Renal cortical epithelial cell (primary cell): Measurements from ENCODE around the gene OR14J1. TPM values are rescaled to one million over a fixed set of nuclear protein-coding genes. Genes with fewer than 3 reads are reported as not detected.
A peak's percentile ranks its signal among the peaks of the same experiment; 100 is the strongest.
"Not testable (repeated sequence)": the region's sequence is repeated elsewhere in the genome, so short reads cannot be mapped to it uniquely, and the experiment has no call there.

Experiments used
- DNase-seq: peaks from one replicate; pipeline ENCODE4 v3.0.0-alpha.2; 2011; ENCODE audit warnings: low read depth
- total RNA-seq: library from RNA; depleted of rRNA; stranded (reverse); fragments of >200 nt; gene quantifications from 2 replicates; pipeline ENCODE4 v1.2.3, GENCODE V29; 2014

The OR14J1 gene
- 0.05 TPM in 1 of 2 replicates, not detected in the other for total RNA-seq

- DNase-seq = no peak
These were observed at the start of gene OR14J1 for GRCh38 chr6:29301316-29301715. Gene OR14J1, plus strand, starts transcription at chr6:29301701. Its CDS starts 4,989 bp downstream, at chr6:29306690.

- DNase-seq = no peak
These were observed 49.8 kb upstream of the OR14J1 start for GRCh38 chr6:29251736-29252135.

- DNase-seq = no peak
These were observed 46.0 kb upstream of the OR14J1 start for GRCh38 chr6:29255530-29255929.

GRCh38 chr6:29259721-29260120, 41.8 kb upstream of the OR14J1 start:
- DNase-seq = no peak

- DNase-seq = no peak
These were observed 38.5 kb upstream of the OR14J1 start for GRCh38 chr6:29263001-29263400.

- peak; percentile 22 for DNase-seq
These were observed 7.0 kb upstream of the OR14J1 start for GRCh38 chr6:29294499-29294914.

GRCh38 chr6:29295181-29295585, 6.3 kb upstream of the OR14J1 start:
- DNase-seq = no peak

GRCh38 chr6:29295623-29296022, 5.9 kb upstream of the OR14J1 start:
- DNase-seq = no peak

GRCh38 chr6:29319931-29320330, 18.4 kb downstream of the OR14J1 start:
- no peak for DNase-seq

- DNase-seq = not testable (repeated sequence)
These were observed 21.8 kb downstream of the OR14J1 start for GRCh38 chr6:29323332-29323731.

- DNase-seq = no peak
These were observed 24.3 kb downstream of the OR14J1 start for GRCh38 chr6:29325777-29326176.

GRCh38 chr6:29332676-29333075, 31.2 kb downstream of the OR14J1 start:
- no peak for DNase-seq

- DNase-seq = no peak
These were observed 34.8 kb downstream of the OR14J1 start for GRCh38 chr6:29336269-29336668.

- DNase-seq = no peak
These were observed 43.9 kb downstream of the OR14J1 start for GRCh38 chr6:29345380-29345779.

GRCh38 chr6:29349348-29349747, 47.8 kb downstream of the OR14J1 start:
- DNase-seq = not testable (repeated sequence)

GRCh38 chr6:29354980-29355379, 53.5 kb downstream of the OR14J1 start:
- DNase-seq = no peak

- DNase-seq = no peak
These were observed 54.1 kb downstream of the OR14J1 start for GRCh38 chr6:29355603-29356002.

Other genes starting within 250 kb of the OR14J1 start
- not detected in 2 replicates for gene OR2B3, start 214.4 kb upstream of the OR14J1 start, total RNA-seq
- gene OR2J1, start 202.2 kb upstream of the OR14J1 start, total RNA-seq = not detected in 2 replicates
- gene OR2J3, start 193.6 kb upstream of the OR14J1 start, total RNA-seq = not detected in 2 replicates
- not detected in 2 replicates for gene OR2J2, start 130.8 kb upstream of the OR14J1 start, total RNA-seq
- gene OR5V1, start 67.2 kb downstream of the OR14J1 start, total RNA-seq = not detected in 2 replicates
- not detected in 2 replicates for gene OR12D3, start 73.6 kb downstream of the OR14J1 start, total RNA-seq
- gene OR12D2, start 93.9 kb downstream of the OR14J1 start, total RNA-seq = 0.10 and 0.52 TPM in 2 replicates
- not detected in 2 replicates for gene OR12D1, start 113.2 kb downstream of the OR14J1 start, total RNA-seq
- not detected in 2 replicates for gene OR10C1, start 137.6 kb downstream of the OR14J1 start, total RNA-seq
- gene OR11A1, start 155.4 kb downstream of the OR14J1 start, total RNA-seq = not detected in 2 replicates
- not detected in 2 replicates for gene OR2H1, start 155.5 kb downstream of the OR14J1 start, total RNA-seq
- gene MAS1L, start 186.3 kb downstream of the OR14J1 start, total RNA-seq = not detected in 2 replicates